ENCODE data around the gene SOX5.

SOX5 gene

GRCh38 chr12:23543767-23544166, 405.7 kb downstream of the SOX5 start:
- no peak for TF ChIP-seq CTCF (IDR thresholded peaks at IDR 0.05; ENCODE audit: low read depth, low read length, missing control alignments)
- no peak for DNase-seq (ENCODE audit: low read depth)
- H3K4me3 ChIP-seq (ENCODE audit: low read depth, low read length), result no peak overlapping the region

GRCh38 chr12:23542187-23542586, 407.3 kb downstream of the SOX5 start:
- no peak for DNase-seq (ENCODE audit: low read depth)
- no peak overlapping the region for H3K4me3 ChIP-seq (ENCODE audit: low read depth, low read length)
- TF ChIP-seq CTCF (IDR thresholded peaks at IDR 0.05; ENCODE audit: low read depth, low read length, missing control alignments), result no peak

GRCh38 chr12:23540572-23540971, 408.9 kb downstream of the SOX5 start:
- no peak for TF ChIP-seq CTCF (IDR thresholded peaks at IDR 0.05; ENCODE audit: low read depth, low read length, missing control alignments)
- no peak for DNase-seq (ENCODE audit: low read depth)
- H3K4me3 ChIP-seq (ENCODE audit: low read depth, low read length), result no peak overlapping the region

- DNase-seq (ENCODE audit: low read depth), result peak; percentile 53
- no peak overlapping the region for H3K4me3 ChIP-seq (ENCODE audit: low read depth, low read length)
- TF ChIP-seq CTCF (IDR thresholded peaks at IDR 0.05; ENCODE audit: low read depth, low read length, missing control alignments), result no peak
These were observed 413.2 kb downstream of the SOX5 start for GRCh38 chr12:23536293-23536692.

- DNase-seq (ENCODE audit: low read depth), result no peak
- no peak for TF ChIP-seq CTCF (IDR thresholded peaks at IDR 0.05; ENCODE audit: low read depth, low read length, missing control alignments)
These were observed 414.0 kb downstream of the SOX5 start for GRCh38 chr12:23535441-23535840.

GRCh38 chr12:23534196-23534595, 415.3 kb downstream of the SOX5 start:
- TF ChIP-seq CTCF (IDR thresholded peaks at IDR 0.05; ENCODE audit: low read depth, low read length, missing control alignments), result no peak
- no peak for DNase-seq (ENCODE audit: low read depth)
- no peak overlapping the region for H3K4me3 ChIP-seq (ENCODE audit: low read depth, low read length)

More at GRCh38 chr12:23535441-23535840, 414.0 kb downstream of the SOX5 start:
- no peak overlapping the region for H3K4me3 ChIP-seq (ENCODE audit: low read depth, low read length)

GRCh38 chr12:23533699-23534098, 415.8 kb downstream of the SOX5 start:
- H3K4me3 ChIP-seq (ENCODE audit: low read depth, low read length), result no peak overlapping the region
- no peak for TF ChIP-seq CTCF (IDR thresholded peaks at IDR 0.05; ENCODE audit: low read depth, low read length, missing control alignments)
- no peak for DNase-seq (ENCODE audit: low read depth)

Data from GM12864 (cell line).